GM12865 (cell line): ENCODE results near the gene ADAMTS4.

Experiments used
- DNase-seq: peaks from one replicate; pipeline ENCODE4 v3.0.0; 2010; ENCODE audit warnings: low read depth
- H3K4me3 ChIP-seq: 2 replicates; pipeline ENCODE4 v1.5.1; 2011; ENCODE audit warnings: mild to moderate bottlenecking, low read depth, low read length, control low read depth
- CTCF ChIP-seq: IDR thresholded peaks from 2 replicates; pipeline ENCODE4 v1.5.1; 2011; ENCODE audit warnings: low read length, control low read depth, low read depth, inconsistent platforms; ENCODE audit not compliant: insufficient read depth; ENCODE audit errors: missing control alignments

ADAMTS4 gene

GRCh38 chr1:161219078-161219892 lies 20.4 kb upstream of the ADAMTS4 start:
- TF ChIP-seq CTCF = no peak
- H3K4me3 ChIP-seq = no peak overlapping the region
- DNase-seq = no peak

- no peak for TF ChIP-seq CTCF
- DNase-seq = no peak
- H3K4me3 ChIP-seq = no peak overlapping the region
Observed at GRCh38 chr1:161218301-161219077, 19.6 kb upstream of the ADAMTS4 start.

GRCh38 chr1:161217831-161218230 lies 19.0 kb upstream of the ADAMTS4 start:
- TF ChIP-seq CTCF = no peak
- no peak for DNase-seq

GRCh38 chr1:161216945-161217712 lies 18.3 kb upstream of the ADAMTS4 start:
- H3K4me3 ChIP-seq = no peak overlapping the region
- peak; percentile 89 for DNase-seq
- TF ChIP-seq CTCF = no peak

More at GRCh38 chr1:161217831-161218230, 19.0 kb upstream of the ADAMTS4 start:
- no peak overlapping the region for H3K4me3 ChIP-seq

- no peak within 1 kb of the TSS for H3K4me3 ChIP-seq
- no peak for DNase-seq
- no peak for TF ChIP-seq CTCF
Observed at GRCh38 chr1:161215076-161215475, 16.2 kb upstream of the ADAMTS4 start, which contains the start of gene FCER1G. TSS of gene FCER1G (plus strand) at chr1:161215295. CDS start at chr1:161215322, 27 bp downstream.

GRCh38 chr1:161214369-161214768 lies 15.5 kb upstream of the ADAMTS4 start:
- no peak overlapping the region for H3K4me3 ChIP-seq
- no peak for DNase-seq
- no peak for TF ChIP-seq CTCF
